Mucosa of descending colon (tissue), 3 donors: ENCODE results near the gene COL15A1. TPM values are rescaled to one million over a fixed set of nuclear protein-coding genes. Genes with fewer than 3 reads are reported as not detected.

Source experiments
- ATAC-seq: fragments of 200-7000 bp; cut with Tn5 transposase; one replicate; pipeline ENCODE4 v1.9.1; 2020; ENCODE audit warnings: mild to moderate bottlenecking, moderate library complexity
- DNase-seq, 3 donors: peaks; one replicate each; pipeline ENCODE4 v3.0.0-alpha.2; 2020
- H3K36me3 ChIP-seq: fragments of 200-600 bp; one replicate; pipeline ENCODE4 v1.8.0; 2021; ENCODE audit warnings: low read depth, mild to moderate bottlenecking
- H3K4me1 ChIP-seq: fragments of 200-600 bp; one replicate; pipeline ENCODE4 v1.8.0; 2021; ENCODE audit warnings: low read depth, mild to moderate bottlenecking
- H3K4me3 ChIP-seq: fragments of 200-600 bp; one replicate; pipeline ENCODE4 v1.8.0; 2021; ENCODE audit warnings: mild to moderate bottlenecking
- H3K9me3 ChIP-seq: fragments of 200-600 bp; one replicate; pipeline ENCODE4 v1.8.0; 2021; ENCODE audit warnings: mild to moderate bottlenecking
- CTCF ChIP-seq: fragments of 200-600 bp; IDR thresholded peaks from one replicate; pipeline ENCODE4 v1.8.0; 2022; ENCODE audit warnings: antibody characterized with exemption, mild to moderate bottlenecking
- intact Hi-C, 2 donors: fragments of 100-400 bp; cut with DNase I in 1 of 2; cut with micrococcal nuclease in 1 of 2; formaldehyde crosslinking; loops; one replicate each; pipeline versions ENCODE4 v1.11.0 to v1.11.1; 2022; cut with DNase I, micrococcal nuclease
- total RNA-seq, 3 donors: library from RNA; stranded (reverse); fragmentation: NEBNext Ultra II Directional in 2 of 3; extraction: Animal tissue kit (Norgen Biotek cat#: 25700) in 2 of 3; gene quantifications; one replicate each; pipeline versions ENCODE4 v1.2.1 to v1.2.4, GENCODE V29; 2021 to 2023
- donor health status: DM: no; HTN: no; CAD: no; lungs with moderate emphysema.
- donor health status: DM: no; HTN: no; CAD: no.
- donor health status: DM: no; HTN: yes; CAD: no.

Gene COL15A1
- total RNA-seq, 3 donors from 2014 or later: 4.2 to 43.4 (median 11.2) TPM

GRCh38 chr9:99073985-99074901 is 130.5 kb downstream of the COL15A1 start:
- Histone ChIP-seq H3K4me1 (no peaks in the 10 kb centered on the region), H3K4me3 (no peak overlapping the region), H3K36me3 (no peaks in the 10 kb centered on the region), H3K9me3 (no peaks in the 10 kb centered on the region)
- intact Hi-C loops: no loop called here
- DNase-seq: no peak
- TF ChIP-seq CTCF: no peak
- ATAC-seq: no peak

GRCh38 chr9:99074902-99075245 is 131.2 kb downstream of the COL15A1 start:
- H3K4me1 ChIP-seq: no peaks in the 10 kb centered on the region
- no peak overlapping the region for H3K4me3 ChIP-seq
- intact Hi-C loops: no loop called here
- no peaks in the 10 kb centered on the region for H3K9me3 ChIP-seq
- DNase-seq: no peak
- no peak for ATAC-seq
- TF ChIP-seq CTCF: no peak
- H3K36me3 ChIP-seq: no peaks in the 10 kb centered on the region

- ATAC-seq: no peak
- Histone ChIP-seq H3K4me1 (no peaks in the 10 kb centered on the region), H3K4me3 (no peak overlapping the region), H3K36me3 (no peaks in the 10 kb centered on the region), H3K9me3 (no peaks in the 10 kb centered on the region)
- no peak for DNase-seq
- intact Hi-C loops: no loop called here
- no peak for TF ChIP-seq CTCF
Observed at GRCh38 chr9:99075246-99075912, 131.7 kb downstream of the COL15A1 start.

GRCh38 chr9:99076030-99076429 is 132.3 kb downstream of the COL15A1 start:
- DNase-seq (no peak), ATAC-seq (no peak)
- intact Hi-C loops: no loop called here
- TF ChIP-seq CTCF: no peak
- Histone ChIP-seq H3K4me3 (no peak overlapping the region), H3K9me3 (no peaks in the 10 kb centered on the region), H3K36me3 (no peaks in the 10 kb centered on the region), H3K4me1 (no peaks in the 10 kb centered on the region)

GRCh38 chr9:99076483-99077171 is 132.9 kb downstream of the COL15A1 start:
- Histone ChIP-seq H3K4me3 (no peak overlapping the region), H3K4me1 (no peaks in the 10 kb centered on the region), H3K36me3 (no peaks in the 10 kb centered on the region), H3K9me3 (no peaks in the 10 kb centered on the region)
- peak; percentile 75 for ATAC-seq
- DNase-seq: peak; percentile 30 to 70 (median 43)
- intact Hi-C loops: no loop called here
- no peak for TF ChIP-seq CTCF
